Lung (tissue), 12 donors: ENCODE results near the gene U2SURP. TPM values are rescaled to one million over a fixed set of nuclear protein-coding genes. Genes with fewer than 3 reads are reported as not detected.

Experiments used
- ATAC-seq: fragments of 200-7000 bp; cut with Tn5 transposase; one replicate; pipeline ENCODE4 v1.9.1; 2020; ENCODE audit warnings: moderate number of reproducible peaks; ENCODE audit not compliant: insufficient read depth, low FRiP score
- DNase-seq, 3 donors: peaks; one replicate each; pipeline ENCODE4 v3.0.0-alpha.2; 2013 to 2017
- H3K27ac ChIP-seq, 2 donors: one replicate each; pipeline ENCODE4 v1.5.1; 2013; ENCODE audit warnings: mild to moderate bottlenecking in 2 of 2, moderate library complexity in 2 of 2, control low read depth in 1 of 2, inconsistent platforms in 1 of 2, low read depth in 1 of 2, low read length in 1 of 2
- H3K27me3 ChIP-seq, 3 donors: one replicate each; pipeline ENCODE4 v1.5.1; 2013; ENCODE audit warnings: low read length in 2 of 3; ENCODE audit not compliant: control insufficient read depth in 3 of 3, insufficient read depth in 3 of 3
- H3K36me3 ChIP-seq, 4 donors: one replicate each; pipeline ENCODE4 v1.5.1; 2013; ENCODE audit warnings: low read length in 4 of 4, mild to moderate bottlenecking in 1 of 4, moderate library complexity in 1 of 4; ENCODE audit not compliant: control insufficient read depth in 4 of 4, insufficient read depth in 4 of 4
- H3K4me1 ChIP-seq, 5 donors: one replicate each; pipeline ENCODE4 v1.5.1; 2013; ENCODE audit warnings: low read length in 5 of 5, mild to moderate bottlenecking in 2 of 5, moderate library complexity in 1 of 5; ENCODE audit not compliant: control insufficient read depth in 5 of 5, insufficient read depth in 5 of 5
- H3K4me3 ChIP-seq: one replicate; pipeline ENCODE4 v1.5.1; 2013; ENCODE audit warnings: mild to moderate bottlenecking, control low read depth, moderate library complexity
- H3K9ac ChIP-seq, 2 donors: one replicate each; pipeline ENCODE4 v1.5.1; 2013; ENCODE audit warnings: low read length in 2 of 2, control low read depth in 1 of 2; ENCODE audit not compliant: insufficient read depth in 1 of 2
- H3K9me3 ChIP-seq, 4 donors: one replicate each; pipeline ENCODE4 v1.5.1; 2013; ENCODE audit warnings: low read length in 3 of 4, mild to moderate bottlenecking in 1 of 4, moderate library complexity in 1 of 4; ENCODE audit not compliant: control insufficient read depth in 4 of 4, insufficient read depth in 3 of 4
- CTCF ChIP-seq: IDR thresholded peaks from 2 replicates; pipeline ENCODE4 v1.5.1; 2012; ENCODE audit warnings: mild to moderate bottlenecking; ENCODE audit errors: control extremely low read depth, extremely low read depth
- WGBS, 2 donors: extraction: QIAGEN DNeasy Blood & Tissue Kit; methylation state at CpG; one replicate each; pipeline ENCODE4 v1.1.7; 2013; 5-methylcytosine and 5-hydroxymethylcytosine counted together
- polyA plus RNA-seq, 2 donors: library from polyadenylated mRNA; stranded (reverse); fragments of 200-250 nt; gene quantifications; one replicate each; pipeline ENCODE4 v1.2.1, GENCODE V29; 2013
- total RNA-seq, 2 donors: library from RNA; depleted of rRNA in 1 of 2; stranded (reverse); fragments of >200 nt in 1 of 2; gene quantifications; one replicate each; pipeline ENCODE4 v1.2.1, GENCODE V29; 2014 to 2021
- donor health status: control.
- donor health status: control.
- donor health status: Bipolar disorder and iron deficiency.
- donor health status: healthy.
- donor health status: DM: yes; HTN: yes; CAD: no.

U2SURP gene
- total and polyA plus RNA-seq, 4 donors: 25.7 to 167 (median 46.2) TPM

- Histone ChIP-seq H3K27me3 (no peaks in the 10 kb centered on the region), H3K27ac (no peak overlapping the region), H3K4me3 (no peak overlapping the region), H3K9ac (no peak overlapping the region), H3K9me3 (peaks cover 0 to 3% (median 0%) of the 10 kb centered on the region in 4 donors), H3K4me1 (no peaks in the 10 kb centered on the region), H3K36me3 (no peaks in the 10 kb centered on the region)
- ATAC-seq (no peak), DNase-seq (no peak)
- TF ChIP-seq CTCF: no peak
- 91% methylated on average over 5 of the region's 5 CpGs for WGBS, 2 donors
Measured at GRCh38 chr3:143080196-143080595, 78.8 kb downstream of the U2SURP start.

- ATAC-seq: no peak
- no peak overlapping the region for H3K27ac ChIP-seq
- WGBS, 2 donors: 69 to 79% methylated on average over 1 of the region's 1 CpG
Measured at GRCh38 chr3:143081365-143081764, 80.0 kb downstream of the U2SURP start.

GRCh38 chr3:143081844-143082778 is 80.7 kb downstream of the U2SURP start:
- H3K9ac ChIP-seq: no peak overlapping the region
- H3K9me3 ChIP-seq: peaks cover 0 to 3% (median 0%) of the 10 kb centered on the region in 4 donors
- no peak for DNase-seq
- no peaks in the 10 kb centered on the region for H3K27me3 ChIP-seq
- H3K36me3 ChIP-seq: no peaks in the 10 kb centered on the region
- H3K4me1 ChIP-seq: no peaks in the 10 kb centered on the region
- 75 to 78% methylated on average over 19 of the region's 19 CpGs for WGBS, 2 donors
- no peak for ATAC-seq
- H3K27ac ChIP-seq: no peak overlapping the region
- no peak for TF ChIP-seq CTCF
- H3K4me3 ChIP-seq: no peak overlapping the region

More at GRCh38 chr3:143081365-143081764, 80.0 kb downstream of the U2SURP start:
- Histone ChIP-seq H3K27me3 (no peaks in the 10 kb centered on the region), H3K9me3 (peaks cover 0 to 3% (median 0%) of the 10 kb centered on the region in 4 donors), H3K9ac (no peak overlapping the region), H3K36me3 (no peaks in the 10 kb centered on the region), H3K4me1 (no peaks in the 10 kb centered on the region), H3K4me3 (no peak overlapping the region)
- no peak for DNase-seq
- no peak for TF ChIP-seq CTCF
